Colonic mucosa (tissue), 4 donors: ENCODE measurements around the gene ARHGAP8. TPM values are rescaled to one million over a fixed set of nuclear protein-coding genes. Genes with fewer than 3 reads are reported as not detected.

ENCODE experiments used
- DNase-seq: peaks from one replicate; pipeline ENCODE4 v3.0.0-alpha.2; 2020
- H3K27ac ChIP-seq: fragments of 200-600 bp; one replicate; pipeline ENCODE4 v1.8.0; 2021
- H3K27me3 ChIP-seq: fragments of 200-600 bp; one replicate; pipeline ENCODE4 v1.8.0; 2021
- H3K36me3 ChIP-seq: fragments of 200-600 bp; one replicate; pipeline ENCODE4 v1.8.0; 2021
- H3K4me1 ChIP-seq: fragments of 200-600 bp; one replicate; pipeline ENCODE4 v1.8.0; 2021; ENCODE audit warnings: mild to moderate bottlenecking
- H3K4me3 ChIP-seq: fragments of 200-600 bp; one replicate; pipeline ENCODE4 v1.8.0; 2021
- H3K9ac ChIP-seq, 2 donors: one replicate each; pipeline ENCODE4 v1.7.0; 2013; ENCODE audit warnings: control low read depth in 2 of 2, low read depth in 2 of 2, low read length in 2 of 2
- H3K9me3 ChIP-seq: fragments of 200-600 bp; one replicate; pipeline ENCODE4 v1.8.0; 2021
- CTCF ChIP-seq: fragments of 200-600 bp; IDR thresholded peaks from one replicate; pipeline ENCODE4 v1.8.0; 2022; ENCODE audit warnings: antibody characterized with exemption, mild to moderate bottlenecking
- intact Hi-C: fragments of 100-400 bp; cut with DNase I; formaldehyde crosslinking; loops from one replicate; pipeline ENCODE4 v1.14.1; 2022
- total RNA-seq, 2 donors: library from RNA; stranded (reverse); fragmentation: NEBNext Ultra II Directional in 1 of 2; extraction: Animal tissue kit (Norgen Biotek cat#: 25700) in 1 of 2; gene quantifications; one replicate each; pipeline ENCODE4 v1.2.1, GENCODE V29; 2021
- donor health status: healthy.
- donor health status: DM: no; HTN: no; CAD: no.
- donor health status: DM: no; HTN: no; CAD: no.

The ARHGAP8 gene
- total RNA-seq, 2 donors from 2014 or later: 38.4 to 69.9 TPM

DNA sequence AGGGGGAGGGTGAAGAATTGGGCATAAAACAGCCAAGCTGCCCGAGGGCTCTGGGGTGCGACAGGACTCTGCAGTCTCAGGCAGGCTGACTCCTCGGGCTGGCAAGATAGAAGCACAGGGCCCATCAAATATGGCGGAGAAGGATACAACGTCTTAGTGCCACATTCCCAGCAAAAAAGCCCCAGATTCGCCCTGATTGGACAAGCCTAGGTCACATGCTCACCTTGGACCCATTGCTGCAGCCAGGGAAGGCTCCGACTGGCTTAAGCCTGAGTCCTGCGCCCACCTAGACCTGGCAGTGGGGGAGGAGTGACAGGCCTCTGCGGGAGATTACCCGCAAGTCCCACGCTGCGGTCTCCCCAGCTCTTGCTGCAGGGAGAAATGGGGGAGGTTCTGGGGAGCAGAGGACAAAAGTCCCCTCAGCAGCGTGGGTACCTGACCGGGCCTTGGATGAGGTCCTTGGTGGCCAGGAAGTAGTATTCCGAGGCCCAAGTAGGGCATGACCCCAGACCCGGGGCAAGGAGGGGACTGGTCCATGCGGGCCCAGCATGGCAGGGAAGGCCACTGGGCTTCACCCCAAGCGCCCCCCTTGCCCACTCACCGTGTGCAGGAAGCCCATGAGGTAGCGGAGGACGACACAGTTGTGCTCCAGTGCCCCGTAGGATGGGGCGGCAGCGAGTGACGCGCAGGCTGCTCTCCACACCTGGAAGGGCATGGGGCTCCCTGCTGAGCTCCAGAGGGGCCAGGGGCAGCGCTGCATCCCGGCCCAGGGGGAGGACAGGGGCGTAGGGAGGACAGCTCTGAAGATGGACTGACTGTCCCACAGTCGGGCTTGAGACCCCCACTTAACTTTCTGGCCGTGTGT, 113.0 kb downstream of the ARHGAP8 start:
- no peaks in the 10 kb centered on the region for H3K4me1 ChIP-seq
- no peaks in the 10 kb centered on the region for H3K27me3 ChIP-seq
- H3K9me3 ChIP-seq: no peaks in the 10 kb centered on the region
- no peak for TF ChIP-seq CTCF
- no peaks in the 10 kb centered on the region for H3K36me3 ChIP-seq
- no peak for DNase-seq
- no peak overlapping the region for H3K9ac ChIP-seq
- H3K4me3 ChIP-seq: no peak overlapping the region
- H3K27ac ChIP-seq: no peak overlapping the region
- intact Hi-C loops: no loop called here

DNA sequence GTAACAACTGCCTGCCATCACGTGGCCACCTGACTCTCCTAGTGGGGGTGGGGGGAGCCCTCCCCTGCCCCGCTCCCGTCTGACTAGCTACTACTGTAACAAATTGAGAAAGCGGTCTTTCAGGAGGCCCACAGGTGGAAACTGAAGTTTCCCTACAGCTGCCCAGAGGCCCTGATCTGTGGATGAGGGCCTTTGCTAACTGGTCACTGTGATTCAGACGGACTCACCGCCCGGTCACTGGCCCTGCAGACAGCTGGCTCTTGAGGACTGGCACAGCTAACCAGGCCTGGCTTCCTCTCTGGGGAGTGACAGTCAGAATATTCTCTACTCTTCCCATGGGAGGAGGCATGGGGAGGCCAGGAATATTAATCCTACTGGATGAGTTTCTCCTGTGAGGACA, 116.8 kb downstream of the ARHGAP8 start:
- no peak for TF ChIP-seq CTCF
- H3K4me3 ChIP-seq: no peak overlapping the region
- no peaks in the 10 kb centered on the region for H3K27me3 ChIP-seq
- intact Hi-C loops: no loop called here
- no peaks in the 10 kb centered on the region for H3K4me1 ChIP-seq
- H3K9ac ChIP-seq: no peak overlapping the region
- no peaks in the 10 kb centered on the region for H3K36me3 ChIP-seq
- H3K9me3 ChIP-seq: no peaks in the 10 kb centered on the region
- DNase-seq: no peak
- H3K27ac ChIP-seq: no peak overlapping the region

DNA sequence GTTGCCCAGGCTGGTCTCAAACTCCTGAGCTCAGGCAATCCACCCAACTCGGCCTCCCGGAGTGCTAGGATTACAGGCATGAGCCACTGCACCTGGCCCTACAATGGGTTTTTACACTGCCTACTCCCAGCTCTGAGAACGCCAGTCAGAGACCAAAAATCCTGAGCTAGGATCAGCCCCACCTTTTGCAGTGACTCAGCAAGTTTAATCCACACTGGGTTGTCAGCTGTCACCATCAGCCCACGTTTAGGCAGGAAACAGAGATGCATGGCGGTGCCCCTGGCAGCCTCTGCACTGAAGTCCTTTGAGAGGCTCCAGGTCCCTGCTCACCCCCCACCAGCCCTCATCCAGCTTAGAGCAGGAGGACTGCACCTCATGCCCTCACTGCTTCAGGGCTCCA, 117.6 kb downstream of the ARHGAP8 start:
- H3K27ac ChIP-seq: no peak overlapping the region
- H3K9ac ChIP-seq: no peak overlapping the region
- no peaks in the 10 kb centered on the region for H3K27me3 ChIP-seq
- no peaks in the 10 kb centered on the region for H3K9me3 ChIP-seq
- H3K4me1 ChIP-seq: no peaks in the 10 kb centered on the region
- intact Hi-C loops: no loop called here
- H3K4me3 ChIP-seq: no peak overlapping the region
- DNase-seq: no peak
- no peak for TF ChIP-seq CTCF
- H3K36me3 ChIP-seq: no peaks in the 10 kb centered on the region

- H3K4me3 ChIP-seq: no peak overlapping the region
- H3K27me3 ChIP-seq: no peaks in the 10 kb centered on the region
- intact Hi-C loops: no loop called here
- no peak for DNase-seq
- H3K9me3 ChIP-seq: no peaks in the 10 kb centered on the region
- no peaks in the 10 kb centered on the region for H3K4me1 ChIP-seq
- H3K27ac ChIP-seq: no peak overlapping the region
- H3K36me3 ChIP-seq: no peaks in the 10 kb centered on the region
- no peak for TF ChIP-seq CTCF
- H3K9ac ChIP-seq: no peak overlapping the region
Measured at GRCh38 chr22:44871782-44872181, 119.4 kb downstream of the ARHGAP8 start.

GRCh38 chr22:44876921-44877320, 124.5 kb downstream of the ARHGAP8 start:
- DNase-seq: no peak
- H3K9me3 ChIP-seq: no peaks in the 10 kb centered on the region
- H3K4me3 ChIP-seq: no peak overlapping the region
- H3K36me3 ChIP-seq: no peaks in the 10 kb centered on the region
- no peak overlapping the region for H3K9ac ChIP-seq
- intact Hi-C loops: no loop called here
- H3K27ac ChIP-seq: no peak overlapping the region
- no peaks in the 10 kb centered on the region for H3K27me3 ChIP-seq
- TF ChIP-seq CTCF: no peak
- no peaks in the 10 kb centered on the region for H3K4me1 ChIP-seq
